Measurements from ENCODE around the gene CCDC88C.

DNA sequence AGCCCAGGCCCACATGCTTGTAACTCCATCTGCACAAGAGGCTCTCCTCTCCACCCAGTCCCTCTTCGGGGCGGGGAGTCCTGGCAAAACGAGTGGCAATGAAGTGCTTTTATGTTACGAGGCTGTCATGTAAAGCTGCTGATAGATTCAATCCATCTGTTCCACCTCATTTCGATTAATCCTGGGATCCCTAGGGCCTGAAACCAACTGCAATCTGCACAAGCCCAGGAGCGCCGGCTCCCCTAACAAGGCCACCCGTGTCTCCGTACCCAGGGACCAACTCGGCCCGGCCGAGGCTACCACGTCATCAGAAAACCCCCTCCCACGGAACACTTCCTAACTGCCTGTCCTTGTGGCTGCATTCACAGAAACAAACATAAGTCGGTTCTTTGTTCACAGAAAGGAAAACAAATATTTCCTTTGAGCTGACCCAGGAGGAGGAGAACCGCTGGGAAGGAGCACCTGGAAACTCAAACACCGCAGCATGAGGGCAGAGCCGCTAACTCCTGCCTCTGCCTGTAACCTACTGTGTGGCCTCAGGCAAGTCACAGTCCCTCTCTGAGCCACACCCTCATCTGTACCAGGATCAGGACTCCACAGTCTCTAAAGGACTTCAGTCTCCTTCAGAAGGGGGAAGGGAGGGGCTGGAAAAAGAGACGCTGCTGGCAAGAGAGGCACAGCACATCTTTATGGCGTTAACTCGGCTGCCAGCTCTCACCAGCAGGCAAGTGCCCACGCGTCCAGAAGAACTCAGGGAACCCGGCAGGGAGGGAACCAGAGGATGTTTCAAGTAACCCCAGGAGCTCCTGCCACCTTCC, 47.8 kb downstream of the CCDC88C start:
- TF ChIP-seq, protein P1, sequence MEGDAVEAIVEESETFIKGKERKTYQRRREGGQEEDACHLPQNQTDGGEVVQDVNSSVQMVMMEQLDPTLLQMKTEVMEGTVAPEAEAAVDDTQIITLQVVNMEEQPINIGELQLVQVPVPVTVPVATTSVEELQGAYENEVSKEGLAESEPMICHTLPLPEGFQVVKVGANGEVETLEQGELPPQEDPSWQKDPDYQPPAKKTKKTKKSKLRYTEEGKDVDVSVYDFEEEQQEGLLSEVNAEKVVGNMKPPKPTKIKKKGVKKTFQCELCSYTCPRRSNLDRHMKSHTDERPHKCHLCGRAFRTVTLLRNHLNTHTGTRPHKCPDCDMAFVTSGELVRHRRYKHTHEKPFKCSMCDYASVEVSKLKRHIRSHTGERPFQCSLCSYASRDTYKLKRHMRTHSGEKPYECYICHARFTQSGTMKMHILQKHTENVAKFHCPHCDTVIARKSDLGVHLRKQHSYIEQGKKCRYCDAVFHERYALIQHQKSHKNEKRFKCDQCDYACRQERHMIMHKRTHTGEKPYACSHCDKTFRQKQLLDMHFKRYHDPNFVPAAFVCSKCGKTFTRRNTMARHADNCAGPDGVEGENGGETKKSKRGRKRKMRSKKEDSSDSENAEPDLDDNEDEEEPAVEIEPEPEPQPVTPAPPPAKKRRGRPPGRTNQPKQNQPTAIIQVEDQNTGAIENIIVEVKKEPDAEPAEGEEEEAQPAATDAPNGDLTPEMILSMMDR (IDR thresholded peaks at IDR 0.05; ENCODE audit: low read length), result no peak
- TF ChIP-seq EZH2 (IDR thresholded peaks at IDR 0.05; ENCODE audit: borderline replicate concordance, low read length), result no peak
